Central memory CD8-positive, alpha-beta T cell (primary cell): ENCODE data around the gene GALR2.
A peak's percentile ranks its signal among the peaks of the same experiment; 100 is the strongest.

Experiments
- ATAC-seq: fragments of 150-1000 bp; cut with Tn5 transposase; replicated peaks from 2 replicates; pipeline ENCODE4 v1.10.0; 2022; ENCODE audit warnings: mild to moderate bottlenecking, moderate FRiP score, moderate number of reproducible peaks; ENCODE audit not compliant: poor library complexity, severe bottlenecking; ENCODE audit errors: extremely low read depth
- DNase-seq, 2 donors: peaks; one replicate each; pipeline ENCODE4 v3.0.0; 2021; ENCODE audit warnings: low spot score in 2 of 2
- H3K27ac Mint-ChIP-seq: one replicate; pipeline ENCODE4 v1.8.0; 2022; ENCODE audit warnings: low read depth, mild to moderate bottlenecking, moderate library complexity, mixed read lengths
- H3K27me3 Mint-ChIP-seq: one replicate; pipeline ENCODE4 v1.8.0; 2022; ENCODE audit warnings: mixed read lengths
- H3K36me3 Mint-ChIP-seq: one replicate; pipeline ENCODE4 v1.8.0; 2022; ENCODE audit warnings: mild to moderate bottlenecking, moderate library complexity, mixed read lengths; ENCODE audit not compliant: insufficient read depth
- H3K4me1 Mint-ChIP-seq: one replicate; pipeline ENCODE4 v1.8.0; 2022; ENCODE audit warnings: mixed read lengths
- H3K4me3 Mint-ChIP-seq: one replicate; pipeline ENCODE4 v1.8.0; 2022; ENCODE audit warnings: mild to moderate bottlenecking, moderate library complexity, mixed read lengths
- H3K9me3 Mint-ChIP-seq: one replicate; pipeline ENCODE4 v1.8.0; 2022; ENCODE audit warnings: mixed read lengths

Gene GALR2, protein sequence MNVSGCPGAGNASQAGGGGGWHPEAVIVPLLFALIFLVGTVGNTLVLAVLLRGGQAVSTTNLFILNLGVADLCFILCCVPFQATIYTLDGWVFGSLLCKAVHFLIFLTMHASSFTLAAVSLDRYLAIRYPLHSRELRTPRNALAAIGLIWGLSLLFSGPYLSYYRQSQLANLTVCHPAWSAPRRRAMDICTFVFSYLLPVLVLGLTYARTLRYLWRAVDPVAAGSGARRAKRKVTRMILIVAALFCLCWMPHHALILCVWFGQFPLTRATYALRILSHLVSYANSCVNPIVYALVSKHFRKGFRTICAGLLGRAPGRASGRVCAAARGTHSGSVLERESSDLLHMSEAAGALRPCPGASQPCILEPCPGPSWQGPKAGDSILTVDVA

GRCh38 chr17:76074390-76075363 is at the start of gene GALR2:
TSS of gene GALR2 (plus strand) at chr17:76074781. CDS start at chr17:76074884, 103 bp downstream.
- Mint-ChIP-seq H3K27me3 (peaks cover 37% of the 10 kb centered on the region), H3K4me1 (peaks cover 52% of the 10 kb centered on the region), H3K27ac (no peak within 1 kb of the TSS), H3K4me3 (peak within 1 kb of the TSS; percentile 77), H3K36me3 (peaks cover 18% of the 10 kb centered on the region), H3K9me3 (no peaks in the 10 kb centered on the region)
- ATAC-seq: no peak
- no peak for DNase-seq

- no peak for ATAC-seq
- Mint-ChIP-seq H3K36me3 (peaks cover under 1% of the 10 kb centered on the region), H3K4me3 (no peak overlapping the region), H3K4me1 (peaks cover 11% of the 10 kb centered on the region), H3K27me3 (no peaks in the 10 kb centered on the region), H3K27ac (no peak overlapping the region), H3K9me3 (no peaks in the 10 kb centered on the region)
- DNase-seq: no peak
Measured at GRCh38 chr17:76025294-76025693, 49.3 kb upstream of the GALR2 start.

- H3K27me3 Mint-ChIP-seq: no peaks in the 10 kb centered on the region
- DNase-seq: no peak
- no peak overlapping the region for H3K27ac Mint-ChIP-seq
- no peak overlapping the region for H3K4me3 Mint-ChIP-seq
- no peaks in the 10 kb centered on the region for H3K9me3 Mint-ChIP-seq
- peaks cover 11% of the 10 kb centered on the region for H3K4me1 Mint-ChIP-seq
- H3K36me3 Mint-ChIP-seq: no peaks in the 10 kb centered on the region
- no peak for ATAC-seq
Measured at GRCh38 chr17:76026714-76027158, 47.8 kb upstream of the GALR2 start.

DNA sequence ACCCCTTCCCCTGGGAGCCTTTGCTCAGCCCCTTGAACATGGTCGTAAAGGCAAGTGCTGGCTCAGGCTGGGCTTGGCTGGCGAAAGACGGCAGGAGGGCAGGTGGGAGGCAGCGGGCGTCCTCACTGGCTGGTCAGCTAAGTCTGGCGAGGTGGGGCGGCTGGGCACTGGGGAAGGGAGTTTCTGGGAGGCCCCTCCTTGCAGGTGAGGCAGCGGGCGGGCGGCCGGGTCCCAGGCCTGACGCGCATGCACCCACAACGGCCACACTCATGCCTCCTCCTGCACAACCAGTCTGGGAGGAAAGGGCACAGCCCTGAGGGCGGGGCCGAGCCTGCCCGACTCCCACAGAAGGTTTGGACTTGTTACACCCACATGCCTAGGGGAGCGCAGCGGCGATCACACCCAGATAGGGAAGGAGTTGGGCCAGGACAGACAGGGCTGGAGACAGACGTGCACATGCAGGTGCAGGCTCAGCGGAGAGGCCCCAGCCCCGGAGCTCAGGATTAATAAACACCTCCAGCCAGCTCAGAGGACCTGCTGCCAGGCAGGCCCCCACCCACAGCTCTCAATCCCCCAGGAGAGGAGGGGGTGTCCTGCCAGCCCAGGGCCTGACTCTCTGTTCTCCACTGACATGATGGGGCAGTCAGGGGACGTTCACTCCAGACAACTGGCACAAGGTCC is 47.3 kb upstream of the GALR2 start, which contains the start of gene EVPL:
EVPL (minus strand) TSS at position 148 of the 681 bp plus-strand sequence; CDS start at position 40, 108 bp downstream.
- Mint-ChIP-seq H3K4me3 (no peak within 1 kb of the TSS), H3K4me1 (peaks cover 11% of the 10 kb centered on the region), H3K27me3 (no peaks in the 10 kb centered on the region), H3K27ac (no peak within 1 kb of the TSS), H3K36me3 (no peaks in the 10 kb centered on the region), H3K9me3 (no peaks in the 10 kb centered on the region)
- ATAC-seq (no peak), DNase-seq (no peak)

DNA sequence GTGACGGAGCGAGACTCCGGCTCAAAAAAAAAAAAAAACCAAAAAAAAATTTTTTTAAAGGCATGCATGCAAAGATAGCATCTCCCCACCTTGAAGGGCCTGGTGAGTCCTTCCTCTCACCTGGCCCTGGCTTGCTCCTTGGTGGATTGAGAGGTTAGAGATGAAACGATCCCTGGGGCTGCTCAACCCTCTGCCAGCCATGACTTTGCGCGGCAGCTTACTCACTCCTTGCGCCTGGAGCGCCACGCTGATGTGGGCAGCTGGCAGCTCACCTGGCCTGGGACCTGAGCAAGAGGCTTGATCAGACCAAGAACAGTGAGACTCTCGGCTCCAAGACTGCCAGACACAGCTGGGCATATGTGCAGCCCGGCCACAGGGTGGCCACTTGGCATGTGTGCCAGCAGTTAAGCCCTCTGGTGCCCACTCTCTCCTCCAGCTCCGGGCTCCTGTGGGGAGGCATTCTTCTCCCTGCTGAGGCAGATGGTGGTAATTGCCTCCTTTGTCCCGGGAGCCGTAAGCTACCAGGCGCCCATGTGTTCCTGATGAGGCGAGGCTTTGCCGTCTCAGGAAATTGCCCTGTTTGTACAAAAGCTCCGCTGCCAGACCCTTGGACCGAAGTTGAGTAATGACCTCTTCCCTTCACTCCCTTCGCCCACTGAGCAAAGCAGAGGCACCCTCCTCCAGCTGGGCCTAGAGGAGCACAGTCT is 42.4 kb upstream of the GALR2 start:
- Mint-ChIP-seq H3K9me3 (no peaks in the 10 kb centered on the region), H3K36me3 (no peaks in the 10 kb centered on the region), H3K4me1 (peaks cover 17% of the 10 kb centered on the region), H3K27ac (no peak overlapping the region), H3K4me3 (no peak overlapping the region), H3K27me3 (no peaks in the 10 kb centered on the region)
- ATAC-seq (no peak), DNase-seq (no peak)

DNA sequence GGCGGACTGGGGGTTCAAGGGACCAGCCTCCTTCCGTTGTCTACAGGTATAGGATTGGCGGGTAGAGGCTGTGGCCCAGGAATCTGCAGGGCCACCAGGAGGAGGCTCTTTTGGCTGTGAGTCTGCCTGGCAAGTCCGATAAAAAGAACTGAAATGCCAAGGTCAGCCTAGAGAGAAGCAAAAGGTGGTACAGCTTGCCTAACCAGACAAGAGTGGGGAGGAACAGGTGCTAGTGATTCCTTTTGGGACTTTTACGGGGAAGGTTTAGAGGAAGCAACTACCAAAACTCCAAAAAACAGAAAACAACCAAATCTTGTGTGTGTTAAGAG is 41.8 kb upstream of the GALR2 start:
- Mint-ChIP-seq H3K9me3 (no peaks in the 10 kb centered on the region), H3K27ac (no peak overlapping the region), H3K4me1 (peaks cover 17% of the 10 kb centered on the region), H3K4me3 (no peak overlapping the region), H3K27me3 (no peaks in the 10 kb centered on the region), H3K36me3 (no peaks in the 10 kb centered on the region)
- ATAC-seq: no peak
- no peak for DNase-seq

GRCh38 chr17:76033139-76033538 is 41.4 kb upstream of the GALR2 start:
- ATAC-seq (no peak), DNase-seq (no peak)
- Mint-ChIP-seq H3K4me3 (no peak overlapping the region), H3K27me3 (no peaks in the 10 kb centered on the region), H3K4me1 (peaks cover 17% of the 10 kb centered on the region), H3K27ac (no peak overlapping the region), H3K36me3 (peaks cover 2% of the 10 kb centered on the region), H3K9me3 (no peaks in the 10 kb centered on the region)

- peaks cover 9% of the 10 kb centered on the region for H3K4me1 Mint-ChIP-seq
- no peak for DNase-seq
- H3K4me3 Mint-ChIP-seq: no peak overlapping the region
- no peak overlapping the region for H3K27ac Mint-ChIP-seq
- ATAC-seq: no peak
- no peaks in the 10 kb centered on the region for H3K27me3 Mint-ChIP-seq
- H3K36me3 Mint-ChIP-seq: peaks cover 12% of the 10 kb centered on the region
- H3K9me3 Mint-ChIP-seq: no peaks in the 10 kb centered on the region
Measured at GRCh38 chr17:76034428-76035350, 39.9 kb upstream of the GALR2 start.

DNA sequence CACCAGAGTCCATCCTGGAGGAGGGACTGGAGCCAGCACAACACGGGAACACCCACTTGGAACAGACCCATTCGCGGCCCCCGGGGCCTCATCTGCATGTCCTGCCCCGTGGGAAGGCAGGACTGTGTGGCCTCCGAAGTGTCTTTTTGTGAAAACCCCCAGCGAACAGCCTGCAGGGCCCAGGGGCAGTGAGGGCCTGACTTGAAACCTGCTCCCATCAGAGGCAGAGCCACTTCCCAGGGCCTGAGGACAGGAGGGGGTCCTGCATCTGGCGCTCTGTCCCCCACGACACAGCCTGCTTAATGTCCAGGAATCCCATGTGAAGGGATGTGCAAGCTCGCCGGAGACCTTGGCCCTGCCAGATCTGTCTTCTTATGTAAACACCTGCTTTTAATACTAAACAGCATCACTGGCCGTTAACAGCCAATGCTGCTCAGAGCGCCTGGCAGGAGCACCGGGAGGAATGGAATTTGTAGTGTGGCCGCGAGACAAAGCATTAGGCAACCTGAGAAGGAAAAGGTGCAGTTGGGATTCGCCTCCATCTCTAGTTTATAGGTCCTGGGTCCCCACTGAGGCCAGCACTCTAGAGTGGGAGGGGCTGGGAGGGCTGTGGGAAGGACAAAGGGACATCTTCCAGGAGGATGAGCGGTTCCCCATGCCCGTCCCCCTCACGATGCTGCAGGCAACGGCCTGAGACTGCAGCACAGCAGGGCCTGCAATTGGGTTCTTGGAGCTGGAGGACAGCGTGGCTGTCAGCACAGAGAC is 37.9 kb upstream of the GALR2 start:
- H3K4me3 Mint-ChIP-seq: no peak overlapping the region
- peaks cover 22% of the 10 kb centered on the region for H3K36me3 Mint-ChIP-seq
- ATAC-seq (no peak), DNase-seq (no peak)
- H3K27me3 Mint-ChIP-seq: no peaks in the 10 kb centered on the region
- no peaks in the 10 kb centered on the region for H3K9me3 Mint-ChIP-seq
- H3K4me1 Mint-ChIP-seq: peaks cover 5% of the 10 kb centered on the region
- H3K27ac Mint-ChIP-seq: no peak overlapping the region

DNA sequence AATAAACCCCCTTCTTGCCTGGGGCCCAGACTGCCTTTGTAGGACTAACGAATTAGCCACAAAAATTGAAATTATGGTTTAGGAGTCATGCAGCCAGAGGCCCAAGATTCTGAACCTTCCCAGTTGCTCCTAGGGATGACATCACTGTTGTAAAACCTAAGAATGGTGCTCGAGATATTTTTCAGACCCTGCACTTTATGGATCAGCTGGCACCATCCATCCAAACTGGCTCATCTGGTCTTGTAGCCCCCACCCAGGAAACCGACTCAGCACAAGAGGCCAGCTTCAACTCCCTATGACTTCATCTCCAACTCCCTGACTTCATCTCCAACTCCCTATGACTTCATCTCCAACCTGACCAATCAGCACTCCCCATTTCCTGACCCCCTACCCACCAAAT is 36.5 kb upstream of the GALR2 start:
- no peaks in the 10 kb centered on the region for H3K9me3 Mint-ChIP-seq
- no peak overlapping the region for H3K27ac Mint-ChIP-seq
- no peaks in the 10 kb centered on the region for H3K27me3 Mint-ChIP-seq
- H3K36me3 Mint-ChIP-seq: peaks cover 29% of the 10 kb centered on the region
- ATAC-seq (no peak), DNase-seq (no peak)
- H3K4me3 Mint-ChIP-seq: no peak overlapping the region
- peaks cover 5% of the 10 kb centered on the region for H3K4me1 Mint-ChIP-seq

- H3K27me3 Mint-ChIP-seq: no peaks in the 10 kb centered on the region
- H3K36me3 Mint-ChIP-seq: peaks cover 37% of the 10 kb centered on the region
- no peak for DNase-seq
- ATAC-seq: no peak
- H3K4me3 Mint-ChIP-seq: no peak overlapping the region
- peaks cover 5% of the 10 kb centered on the region for H3K4me1 Mint-ChIP-seq
- H3K27ac Mint-ChIP-seq: peak overlapping the region; percentile 41
- no peaks in the 10 kb centered on the region for H3K9me3 Mint-ChIP-seq
Measured at GRCh38 chr17:76039121-76039520, 35.5 kb upstream of the GALR2 start.
